SJCRH30 (cell line): Measurements from ENCODE around the gene DYNC2H1. TPM values are rescaled to one million over a fixed set of nuclear protein-coding genes. Genes with fewer than 3 reads are reported as not detected.
"Not testable (repeated sequence)": the region's sequence is repeated elsewhere in the genome, so short reads cannot be mapped to it uniquely, and the experiment has no call there.

ENCODE experiments used
- DNase-seq, 2 experiments: peaks; one replicate each; pipeline ENCODE4 v3.0.0-alpha.2; 2015 to 2020
- H3K27ac ChIP-seq: fragments of 250-450 bp; sonication (Bioruptor Pico); 2 replicates; pipeline ENCODE4 v1.5.1; 2020; ENCODE audit warnings: mild to moderate bottlenecking, moderate library complexity
- H3K27me3 ChIP-seq: fragments of 250-450 bp; sonication (Bioruptor Pico); 2 replicates; pipeline ENCODE4 v1.5.1; 2020; ENCODE audit warnings: mild to moderate bottlenecking, moderate library complexity
- H3K36me3 ChIP-seq: fragments of 250-450 bp; sonication (Bioruptor Pico); 2 replicates; pipeline ENCODE4 v1.5.1; 2020; ENCODE audit warnings: mild to moderate bottlenecking, moderate library complexity
- H3K4me1 ChIP-seq: fragments of 250-450 bp; sonication (Bioruptor Pico); 2 replicates; pipeline ENCODE4 v1.5.1; 2020; ENCODE audit warnings: mild to moderate bottlenecking, moderate library complexity
- H3K4me3 ChIP-seq: fragments of 250-450 bp; sonication (Bioruptor Pico); 2 replicates; pipeline ENCODE4 v1.5.1; 2020; ENCODE audit warnings: mild to moderate bottlenecking, moderate library complexity
- H3K9me3 ChIP-seq: fragments of 250-450 bp; sonication (Bioruptor Pico); replicated peaks from 2 replicates; pipeline ENCODE4 v1.5.1; 2020; ENCODE audit warnings: mild to moderate bottlenecking, moderate library complexity
- total RNA-seq: library from RNA; depleted of rRNA; stranded (reverse); fragments of >200 nt; shearing (Covaris generic); gene quantifications from 2 replicates; pipeline ENCODE4 v1.2.3, GENCODE V29; 2014

DYNC2H1 gene
- total RNA-seq, 1 experiment from 2014 or later, result 13.9 TPM

DNA sequence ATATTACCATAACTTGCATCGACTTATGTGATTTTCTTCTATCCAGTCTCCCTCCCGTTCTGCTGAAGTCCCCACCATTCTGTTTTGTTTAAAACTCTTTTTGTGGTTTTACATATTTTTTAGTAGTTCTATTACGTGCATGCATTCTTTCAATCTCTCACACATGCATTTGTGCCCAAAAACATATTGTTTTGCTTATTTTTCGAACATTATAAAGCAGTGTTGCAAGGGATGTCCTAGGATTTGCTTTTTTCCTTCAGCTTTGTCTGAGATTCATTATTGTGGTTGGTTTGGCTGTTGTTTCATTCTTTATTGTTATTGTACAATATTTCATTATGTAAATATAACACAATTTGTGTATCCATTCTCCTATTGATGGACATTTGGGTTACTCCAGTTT lies 235.7 kb downstream of the DYNC2H1 start:
- Histone ChIP-seq H3K36me3 (no peaks in the 10 kb centered on the region), H3K4me1 (no peaks in the 10 kb centered on the region), H3K27me3 (no peaks in the 10 kb centered on the region), H3K4me3 (no peak overlapping the region), H3K27ac (no peak overlapping the region), H3K9me3 (no peaks in the 10 kb centered on the region)
- DNase-seq, result no peak

DNA sequence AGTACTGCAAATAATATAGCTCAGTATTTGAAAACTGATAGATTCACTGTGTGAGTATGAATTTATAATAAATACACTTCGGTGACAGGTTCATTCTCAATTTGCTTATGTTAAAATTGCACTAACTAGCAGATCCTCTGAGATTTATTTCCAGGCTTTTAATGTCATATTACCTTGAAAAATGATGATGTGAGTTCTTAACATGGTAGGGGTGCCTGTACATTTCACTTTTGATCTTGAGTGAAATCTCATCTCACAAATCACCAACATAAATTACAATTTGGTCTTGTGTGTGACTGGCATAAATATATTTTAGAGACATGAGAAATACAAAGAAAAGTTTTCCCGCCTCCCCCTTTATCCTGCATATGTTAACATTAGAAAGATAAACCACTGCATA lies 240.4 kb downstream of the DYNC2H1 start:
- Histone ChIP-seq H3K9me3 (no peaks in the 10 kb centered on the region), H3K27ac (no peak overlapping the region), H3K4me3 (no peak overlapping the region), H3K36me3 (no peaks in the 10 kb centered on the region), H3K4me1 (no peaks in the 10 kb centered on the region), H3K27me3 (no peaks in the 10 kb centered on the region)
- DNase-seq, result no peak

DNA sequence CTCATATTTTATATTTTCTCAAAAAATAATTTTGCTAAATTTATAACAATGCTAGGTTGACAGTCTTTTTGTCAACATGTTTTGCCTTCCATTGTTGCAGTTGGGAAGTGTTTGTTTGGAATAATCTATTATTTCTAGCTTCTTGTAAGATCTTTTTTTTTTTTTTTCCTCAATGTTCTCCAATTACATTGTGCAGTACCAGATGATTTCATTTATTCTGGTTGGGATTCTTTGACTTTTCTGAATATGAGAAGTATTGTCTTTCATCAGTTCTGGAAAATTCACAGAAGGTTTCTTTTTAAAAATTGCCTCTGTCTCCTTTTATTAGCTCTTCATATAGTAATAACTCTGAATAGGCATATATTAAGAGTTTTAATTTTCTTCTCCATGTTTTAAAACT lies 245.4 kb downstream of the DYNC2H1 start:
- Histone ChIP-seq H3K4me3 (no peak overlapping the region), H3K36me3 (no peaks in the 10 kb centered on the region), H3K4me1 (no peaks in the 10 kb centered on the region), H3K27ac (no peak overlapping the region), H3K9me3 (no peaks in the 10 kb centered on the region), H3K27me3 (no peaks in the 10 kb centered on the region)
- DNase-seq, result no peak

DNA sequence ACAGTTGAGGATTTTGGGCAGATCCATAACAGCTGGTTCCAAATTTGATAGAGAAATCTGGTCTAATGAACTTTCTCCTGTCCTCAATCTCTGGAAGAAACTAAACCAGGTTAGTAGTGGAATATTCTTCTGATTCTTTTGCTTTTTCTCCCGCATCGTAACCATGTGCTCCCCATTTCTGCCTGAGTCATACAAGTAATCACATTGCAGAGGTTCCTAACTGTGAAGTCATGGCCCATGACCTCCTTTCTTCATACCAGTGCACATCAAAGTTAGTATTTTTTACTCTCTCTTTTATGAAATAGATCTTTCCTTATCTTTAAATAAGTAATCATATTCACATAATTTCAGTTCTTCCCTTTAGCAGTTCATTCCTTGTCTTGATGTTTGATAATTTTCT lies 249.0 kb downstream of the DYNC2H1 start:
- no peak for DNase-seq

DNA sequence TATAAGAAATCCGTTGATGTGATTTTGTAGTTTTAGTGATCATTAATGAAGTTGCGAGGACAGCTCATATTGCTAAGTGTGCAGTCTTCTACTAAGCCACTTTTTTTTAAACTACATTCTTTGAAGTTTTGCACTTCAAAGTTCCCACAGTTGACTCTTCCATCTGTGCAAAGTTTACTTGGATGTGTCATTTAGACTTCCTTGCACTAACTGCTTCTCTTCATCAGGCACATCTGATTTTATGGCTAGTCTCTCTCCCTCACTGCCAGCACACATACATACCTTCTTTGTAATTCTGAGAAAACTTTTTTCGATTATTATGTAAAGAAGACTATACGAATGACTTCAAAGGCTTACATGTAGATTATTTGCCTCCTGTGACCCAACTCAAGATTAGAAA lies 250.0 kb downstream of the DYNC2H1 start:
- no peak for DNase-seq
- Histone ChIP-seq H3K27ac (no peak overlapping the region), H3K36me3 (no peaks in the 10 kb centered on the region), H3K27me3 (no peaks in the 10 kb centered on the region), H3K4me1 (no peaks in the 10 kb centered on the region), H3K4me3 (no peak overlapping the region), H3K9me3 (no peaks in the 10 kb centered on the region)

More for the DNA sequence above, 249.0 kb downstream of the DYNC2H1 start:
- H3K27ac ChIP-seq, result no peak overlapping the region
- H3K9me3 ChIP-seq, result no peaks in the 10 kb centered on the region
- no peaks in the 10 kb centered on the region for H3K36me3 ChIP-seq
- H3K27me3 ChIP-seq, result no peaks in the 10 kb centered on the region
- no peak overlapping the region for H3K4me3 ChIP-seq
- H3K4me1 ChIP-seq, result no peaks in the 10 kb centered on the region

DNA sequence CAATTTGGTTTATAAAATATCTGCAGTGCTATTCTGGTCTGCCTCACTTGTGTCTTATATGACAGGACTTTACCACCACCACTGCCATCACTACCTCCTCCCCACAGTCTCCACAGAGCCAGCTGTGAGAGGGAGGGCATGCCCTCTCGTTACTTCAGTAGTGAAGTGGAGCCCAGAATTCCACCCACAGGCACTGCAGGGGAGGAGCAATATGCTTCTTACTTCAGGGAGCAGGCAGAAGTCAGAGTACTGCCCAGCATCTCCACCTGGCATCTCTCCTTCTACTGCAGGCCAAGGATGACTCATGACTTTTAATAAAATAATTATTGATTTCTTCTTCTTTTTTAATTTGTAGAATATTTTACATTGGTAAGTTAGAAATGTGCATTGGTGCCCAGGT lies 255.5 kb downstream of the DYNC2H1 start:
- Histone ChIP-seq H3K9me3 (no peaks in the 10 kb centered on the region), H3K27ac (no peak overlapping the region), H3K4me3 (no peak overlapping the region), H3K27me3 (no peaks in the 10 kb centered on the region), H3K36me3 (no peaks in the 10 kb centered on the region), H3K4me1 (no peaks in the 10 kb centered on the region)
- no peak for DNase-seq

DNA sequence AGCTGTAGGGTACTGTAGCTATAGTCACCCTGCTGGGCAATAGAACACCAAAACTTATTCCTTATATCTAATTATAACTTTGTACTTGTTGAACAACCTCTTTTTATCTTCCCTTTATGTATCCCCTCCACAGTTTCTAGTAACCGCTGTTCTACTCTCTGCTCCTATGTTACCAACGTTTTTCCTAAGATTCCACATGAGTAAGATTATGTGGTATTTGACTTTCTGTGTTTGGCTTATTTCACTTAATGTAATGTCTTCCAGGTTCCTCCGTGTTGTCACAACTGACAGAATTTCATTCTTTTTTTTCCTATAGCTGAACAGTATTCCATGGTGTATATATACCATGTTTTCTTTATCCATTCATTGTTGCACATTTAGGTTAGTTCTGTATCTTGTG lies 258.4 kb downstream of the DYNC2H1 start:
- H3K4me3 ChIP-seq, result no peak overlapping the region
- no peaks in the 10 kb centered on the region for H3K36me3 ChIP-seq
- no peaks in the 10 kb centered on the region for H3K9me3 ChIP-seq
- no peak overlapping the region for H3K27ac ChIP-seq
- no peak for DNase-seq
- H3K4me1 ChIP-seq, result no peaks in the 10 kb centered on the region
- H3K27me3 ChIP-seq, result no peaks in the 10 kb centered on the region

DNA sequence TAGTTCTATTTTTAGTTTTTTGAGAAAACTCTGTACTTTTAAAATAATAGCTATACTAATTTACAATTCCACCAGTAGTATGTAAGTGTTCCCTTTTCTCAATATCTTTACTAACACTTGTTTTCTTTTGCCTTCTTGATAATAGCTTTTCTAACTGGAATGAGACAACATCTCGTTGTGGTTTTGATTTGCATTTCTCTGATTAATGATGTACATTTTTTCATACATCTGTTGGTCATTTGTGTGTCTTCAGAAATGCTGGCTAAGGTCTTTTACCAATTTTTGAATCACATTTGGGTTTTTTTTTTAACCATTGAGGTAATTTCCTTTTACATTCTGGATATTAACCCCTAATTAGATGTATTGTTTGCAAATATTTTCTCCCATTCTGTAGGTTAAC lies 258.9 kb downstream of the DYNC2H1 start:
- H3K27ac ChIP-seq, result no peak overlapping the region
- no peak for DNase-seq
- H3K4me1 ChIP-seq, result no peaks in the 10 kb centered on the region
- no peaks in the 10 kb centered on the region for H3K27me3 ChIP-seq
- no peaks in the 10 kb centered on the region for H3K36me3 ChIP-seq
- H3K9me3 ChIP-seq, result no peaks in the 10 kb centered on the region
- H3K4me3 ChIP-seq, result no peak overlapping the region

DNA sequence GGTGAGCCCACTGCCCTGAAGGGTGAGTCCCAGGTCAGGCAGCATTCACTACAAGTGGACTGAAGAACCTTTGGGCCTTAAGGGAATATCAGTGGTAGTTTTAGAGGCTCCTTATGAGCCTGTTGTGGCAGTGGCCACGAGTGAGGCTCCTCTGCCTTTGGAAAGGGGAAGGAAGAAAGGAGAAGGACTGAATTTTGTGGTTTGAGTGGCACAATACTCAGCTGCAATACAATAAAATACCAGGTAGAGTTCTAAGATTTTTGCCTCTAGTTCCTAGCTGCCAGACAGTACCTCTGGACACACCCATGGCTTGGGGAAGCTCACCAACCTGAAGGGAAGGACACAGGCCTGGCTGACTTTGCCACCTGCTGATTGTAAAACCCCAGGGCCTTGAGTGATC lies 260.9 kb downstream of the DYNC2H1 start:
- DNase-seq, result no peak
- H3K27me3 ChIP-seq, result no peaks in the 10 kb centered on the region
- H3K9me3 ChIP-seq, result no peaks in the 10 kb centered on the region
- no peak overlapping the region for H3K27ac ChIP-seq
- H3K4me1 ChIP-seq, result no peaks in the 10 kb centered on the region
- no peak overlapping the region for H3K4me3 ChIP-seq
- H3K36me3 ChIP-seq, result no peaks in the 10 kb centered on the region

DNA sequence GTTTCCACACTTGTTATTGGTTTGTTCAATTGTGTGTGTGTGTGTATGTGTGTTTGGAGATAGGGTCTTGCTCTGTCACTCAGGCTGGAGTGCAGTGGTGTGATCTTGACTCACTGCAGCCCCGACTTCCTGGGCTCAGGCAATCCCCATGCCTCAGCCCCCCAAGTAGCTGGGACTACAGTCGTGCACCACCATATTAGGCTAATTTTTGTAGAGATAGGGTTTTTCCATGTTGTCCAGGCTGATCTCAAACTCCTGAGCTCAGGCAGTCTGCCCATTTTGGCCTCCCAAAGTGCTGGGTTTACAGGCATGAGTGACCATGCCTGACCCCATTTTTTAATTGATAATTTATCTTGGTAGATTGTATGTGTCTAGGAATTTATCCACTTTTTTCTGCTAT lies 263.7 kb downstream of the DYNC2H1 start:
- H3K9me3 ChIP-seq, result no peaks in the 10 kb centered on the region
- no peak overlapping the region for H3K27ac ChIP-seq

DNA sequence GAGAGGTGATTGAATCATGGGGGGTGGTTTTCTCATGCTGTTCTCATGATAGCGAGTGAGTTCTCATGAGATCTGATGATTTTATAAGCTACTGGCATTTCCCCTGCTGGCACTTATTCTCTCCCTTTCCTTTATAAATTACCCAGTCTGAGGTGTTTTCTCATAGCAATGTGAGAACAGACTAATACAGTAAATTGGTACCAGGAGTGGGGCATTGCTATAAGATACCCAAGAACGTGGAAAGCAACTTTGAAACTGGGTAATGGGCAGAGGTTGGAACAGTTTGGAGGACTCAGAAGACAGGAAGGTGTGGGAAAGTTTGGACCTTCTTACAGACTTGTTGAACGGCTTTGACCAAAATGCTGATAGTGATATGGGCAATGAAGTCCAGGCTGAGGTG lies 265.0 kb downstream of the DYNC2H1 start:
- H3K27me3 ChIP-seq, H3K27ac ChIP-seq, DNase-seq, H3K4me3 ChIP-seq, H3K9me3 ChIP-seq, H3K4me1 ChIP-seq, H3K36me3 ChIP-seq: not testable (repeated sequence)

More for the DNA sequence above, 263.7 kb downstream of the DYNC2H1 start:
- DNase-seq, result no peak
- H3K4me3 ChIP-seq, result no peak overlapping the region
- no peaks in the 10 kb centered on the region for H3K36me3 ChIP-seq
- no peaks in the 10 kb centered on the region for H3K27me3 ChIP-seq
- H3K4me1 ChIP-seq, result no peaks in the 10 kb centered on the region

DNA sequence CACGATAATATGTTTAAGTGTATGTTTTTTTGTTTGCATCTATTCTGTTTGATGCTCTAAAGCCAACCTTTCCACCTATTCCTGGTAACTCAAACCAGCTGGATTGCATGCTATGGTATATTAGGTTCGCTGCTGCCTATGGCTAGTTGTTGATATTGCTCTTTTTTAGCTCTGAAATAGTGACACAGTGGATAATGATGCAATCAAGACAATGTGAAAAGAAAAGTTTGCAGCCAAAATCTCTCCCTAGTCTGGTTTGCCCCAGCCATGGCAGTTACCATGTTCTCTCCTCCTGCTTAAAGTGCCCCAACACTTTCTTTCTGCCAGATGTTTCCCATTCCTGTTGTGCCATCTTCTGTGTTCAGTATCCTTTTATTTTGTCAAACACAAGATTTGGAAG lies 269.7 kb downstream of the DYNC2H1 start:
- Histone ChIP-seq H3K27ac (no peak overlapping the region), H3K4me3 (no peak overlapping the region), H3K36me3 (no peaks in the 10 kb centered on the region), H3K9me3 (no peaks in the 10 kb centered on the region), H3K4me1 (no peaks in the 10 kb centered on the region), H3K27me3 (no peaks in the 10 kb centered on the region)
- no peak for DNase-seq

DNA sequence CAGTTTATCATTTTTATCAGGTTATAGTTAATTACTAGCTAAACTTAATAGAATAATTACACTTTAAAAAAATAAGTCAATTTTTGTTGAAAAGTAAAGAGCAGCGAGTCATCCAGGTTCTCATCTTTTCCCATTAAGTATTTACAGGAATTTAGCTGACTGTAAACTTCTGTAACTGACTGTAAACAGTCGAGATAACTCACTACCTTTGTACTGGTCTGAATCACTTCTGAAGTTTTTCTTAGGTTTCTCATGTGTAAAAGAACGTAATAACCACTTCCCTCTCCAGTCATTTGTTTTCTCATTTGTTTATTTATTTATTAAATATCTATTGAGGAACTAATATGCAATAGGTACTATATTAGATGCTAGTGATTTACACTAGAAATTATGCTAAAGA lies 270.8 kb downstream of the DYNC2H1 start:
- Histone ChIP-seq H3K4me1 (no peaks in the 10 kb centered on the region), H3K36me3 (no peaks in the 10 kb centered on the region), H3K9me3 (no peaks in the 10 kb centered on the region), H3K27me3 (no peaks in the 10 kb centered on the region), H3K4me3 (no peak overlapping the region), H3K27ac (no peak overlapping the region)
- no peak for DNase-seq

DNA sequence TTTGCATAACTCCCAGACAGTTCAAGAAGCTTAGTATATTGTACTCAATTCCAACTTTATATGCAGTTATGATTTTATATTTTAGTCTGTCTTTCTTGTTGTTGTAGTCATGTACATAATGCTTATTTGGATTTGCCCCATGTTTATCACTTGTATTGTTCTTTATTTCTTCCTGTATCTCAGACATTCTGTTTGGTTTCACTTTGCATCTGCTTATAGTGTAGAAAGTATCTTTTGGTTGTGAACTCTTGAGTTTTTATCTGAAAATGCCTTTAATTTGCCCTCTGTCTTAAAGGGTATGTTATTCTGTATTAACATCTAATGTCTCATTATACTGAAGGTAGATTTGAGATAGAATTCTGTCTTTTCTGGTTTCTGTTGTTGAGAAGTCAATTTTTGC lies 275.4 kb downstream of the DYNC2H1 start:
- Histone ChIP-seq H3K9me3 (no peaks in the 10 kb centered on the region), H3K27me3 (no peaks in the 10 kb centered on the region), H3K4me1 (no peaks in the 10 kb centered on the region), H3K36me3 (no peaks in the 10 kb centered on the region), H3K4me3 (no peak overlapping the region), H3K27ac (no peak overlapping the region)
- DNase-seq, result no peak

DNA sequence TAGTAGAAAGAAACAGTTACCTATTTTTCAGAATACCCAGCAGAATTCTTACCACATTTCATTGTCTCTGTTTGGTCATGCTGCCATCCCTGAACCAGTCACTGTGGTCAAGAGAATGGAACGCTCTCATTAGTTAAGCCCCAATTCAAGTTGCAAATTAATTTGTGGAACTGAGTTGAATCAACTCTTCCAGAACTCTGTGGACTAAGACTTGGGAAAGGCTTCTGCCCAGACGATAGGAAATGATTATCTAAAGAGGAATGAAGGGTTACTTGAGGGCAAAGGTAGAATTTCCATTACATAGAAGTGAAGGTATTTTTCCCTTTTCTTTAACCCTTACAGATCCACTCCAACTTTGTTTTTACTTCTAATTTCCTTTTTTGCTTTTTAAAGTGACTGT lies 286.4 kb downstream of the DYNC2H1 start:
- Histone ChIP-seq H3K27ac (no peak overlapping the region), H3K4me3 (no peak overlapping the region), H3K4me1 (no peaks in the 10 kb centered on the region), H3K9me3 (no peaks in the 10 kb centered on the region), H3K36me3 (no peaks in the 10 kb centered on the region), H3K27me3 (no peaks in the 10 kb centered on the region)
- no peak for DNase-seq

DNA sequence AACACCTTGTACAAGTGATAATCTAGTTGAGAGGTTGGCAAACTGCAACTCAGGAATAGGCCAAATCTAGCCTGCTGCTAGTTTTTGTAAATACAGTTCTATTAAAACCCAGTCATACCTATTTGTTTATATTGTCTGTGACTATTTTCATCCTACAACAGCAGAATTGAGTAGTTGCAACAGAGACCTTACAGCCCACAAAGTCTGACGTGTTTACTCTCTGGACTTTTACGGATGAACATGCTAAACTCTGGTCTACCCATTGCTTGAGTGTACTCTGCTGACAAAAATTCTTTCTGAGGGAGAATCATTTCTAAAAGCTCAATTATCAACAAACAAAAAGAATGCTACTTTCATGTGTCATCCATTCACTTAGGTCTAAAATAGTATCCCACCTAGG lies 287.0 kb downstream of the DYNC2H1 start:
- no peak for DNase-seq
- no peaks in the 10 kb centered on the region for H3K9me3 ChIP-seq
- H3K27me3 ChIP-seq, result no peaks in the 10 kb centered on the region
- H3K4me1 ChIP-seq, result no peaks in the 10 kb centered on the region
- H3K36me3 ChIP-seq, result no peaks in the 10 kb centered on the region
- H3K27ac ChIP-seq, result no peak overlapping the region
- H3K4me3 ChIP-seq, result no peak overlapping the region

DNA sequence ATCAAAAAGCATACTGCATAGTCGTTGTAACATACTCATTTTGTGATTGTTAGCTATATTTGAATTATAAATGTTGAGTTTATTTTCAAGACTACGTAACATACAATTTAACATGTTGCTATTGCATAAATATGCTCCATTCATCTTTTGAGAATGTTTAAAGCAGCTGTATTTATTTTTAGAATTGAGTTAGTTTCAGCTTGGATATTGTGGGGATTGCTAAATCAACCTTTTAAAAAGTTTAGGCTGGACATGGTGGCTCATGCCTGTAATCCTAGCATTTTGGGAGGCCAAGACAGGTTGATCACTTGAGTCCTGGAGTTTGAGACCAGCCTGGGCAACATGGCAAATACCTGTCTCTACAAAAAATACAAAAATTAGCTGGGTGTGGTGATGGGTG lies 288.1 kb downstream of the DYNC2H1 start:
- Histone ChIP-seq H3K27ac (no peak overlapping the region), H3K9me3 (no peaks in the 10 kb centered on the region), H3K4me3 (no peak overlapping the region), H3K36me3 (no peaks in the 10 kb centered on the region), H3K27me3 (no peaks in the 10 kb centered on the region), H3K4me1 (no peaks in the 10 kb centered on the region)
- no peak for DNase-seq
